ENCODE measurements around the gene PARP12. TPM values are rescaled to one million over a fixed set of nuclear protein-coding genes. Genes with fewer than 3 reads are reported as not detected.

PARP12 gene
- total RNA-seq, 4 donors from 2014 or later = 37.4 to 46.9 (median 38.9) TPM

- Histone ChIP-seq H3K4me1 (no peaks in the 10 kb centered on the region), H3K27ac (no peak overlapping the region), H3K27me3 (no peaks in the 10 kb centered on the region), H3K4me3 (replicated peaks in 1 of 3) (no peak overlapping the region), H3K9me3 (no peaks in the 10 kb centered on the region), H3K36me3 (peaks cover 17 to 43% of the 10 kb centered on the region in 2 donors)
- WGBS, 2 donors = 89 to 91% methylated on average over 9 of the region's 9 CpGs
- intact Hi-C loops (cut with DNase I) = no loop called here
- no peak for DNase-seq
- TF ChIP-seq POLR2A (IDR thresholded peaks at IDR 0.05) = no peak
- no peak for TF ChIP-seq CTCF (IDR thresholded peaks at IDR 0.05)
Observed at GRCh38 chr7:140027858-140028257, 34.9 kb downstream of the PARP12 start.

GRCh38 chr7:140026935-140027334 lies 35.8 kb downstream of the PARP12 start:
- Histone ChIP-seq H3K27ac (no peak overlapping the region), H3K36me3 (peaks cover 17 to 43% of the 10 kb centered on the region in 2 donors), H3K27me3 (no peaks in the 10 kb centered on the region), H3K4me1 (no peaks in the 10 kb centered on the region), H3K9me3 (no peaks in the 10 kb centered on the region), H3K4me3 (replicated peaks in 1 of 3) (no peak overlapping the region)
- WGBS, 2 donors = 95 to 99% methylated on average over 8 to 9 of the region's 9 CpGs
- intact Hi-C loops (cut with DNase I) = no loop called here
- TF ChIP-seq CTCF (IDR thresholded peaks at IDR 0.05) (no peak), POLR2A (IDR thresholded peaks at IDR 0.05) (no peak)
- no peak for DNase-seq

GRCh38 chr7:140025814-140026433 lies 36.8 kb downstream of the PARP12 start:
- intact Hi-C loops (cut with DNase I) = no loop called here
- Histone ChIP-seq H3K4me3 (replicated peaks in 1 of 3) (no peak overlapping the region), H3K9me3 (no peaks in the 10 kb centered on the region), H3K36me3 (peaks cover 17 to 43% of the 10 kb centered on the region in 2 donors), H3K27me3 (no peaks in the 10 kb centered on the region), H3K27ac (no peak overlapping the region), H3K4me1 (no peaks in the 10 kb centered on the region)
- WGBS, 2 donors = 92 to 98% methylated on average over 12 of the region's 12 CpGs
- no peak for DNase-seq
- TF ChIP-seq CTCF (IDR thresholded peaks at IDR 0.05) = no peak
- no peak for TF ChIP-seq POLR2A (IDR thresholded peaks at IDR 0.05)

- WGBS, 2 donors = 99 to 100% methylated on average over 4 of the region's 4 CpGs
- no peaks in the 10 kb centered on the region for H3K9me3 ChIP-seq
- no peak overlapping the region for H3K27ac ChIP-seq
- no peak overlapping the region for H3K4me3 ChIP-seq (replicated peaks in 1 of 3)
- peaks cover 17 to 43% of the 10 kb centered on the region in 2 donors for H3K36me3 ChIP-seq
- no peaks in the 10 kb centered on the region for H3K27me3 ChIP-seq
- H3K4me1 ChIP-seq = no peaks in the 10 kb centered on the region
- no peak for TF ChIP-seq CTCF (IDR thresholded peaks at IDR 0.05)
- no peak for TF ChIP-seq POLR2A (IDR thresholded peaks at IDR 0.05)
- no peak for DNase-seq
- intact Hi-C loops (cut with DNase I) = no loop called here
Observed at GRCh38 chr7:140025241-140025640, 37.5 kb downstream of the PARP12 start.

GRCh38 chr7:140024585-140024984 lies 38.2 kb downstream of the PARP12 start:
- no peak overlapping the region for H3K27ac ChIP-seq
- TF ChIP-seq POLR2A (IDR thresholded peaks at IDR 0.05) (no peak), CTCF (IDR thresholded peaks at IDR 0.05) (no peak)
- H3K4me1 ChIP-seq = no peaks in the 10 kb centered on the region
- no peaks in the 10 kb centered on the region for H3K9me3 ChIP-seq
- peaks cover 17 to 43% of the 10 kb centered on the region in 2 donors for H3K36me3 ChIP-seq
- 95 to 97% methylated on average over 18 of the region's 18 CpGs for WGBS, 2 donors
- H3K27me3 ChIP-seq = no peaks in the 10 kb centered on the region
- intact Hi-C loops (cut with DNase I) = no loop called here
- no peak overlapping the region for H3K4me3 ChIP-seq (replicated peaks in 1 of 3)
- DNase-seq = no peak

Data from thyroid gland (tissue), 4 donors.